Natural killer cell treated with Interleukin-12 subunit alpha and Interleukin-12 subunit beta and Interleukin-15 and Interleukin-18, amount 100 ng/mL, for 72 hours (primary cell): ENCODE measurements around the gene CTRL. TPM values are rescaled to one million over a fixed set of nuclear protein-coding genes. Genes with fewer than 3 reads are reported as not detected.

Source experiments
- ATAC-seq, 2 donors: fragments of 150-1000 bp; cut with Tn5 transposase in 1 of 2; sonication (Bioruptor Pico), chemical (Tn5 transposase) in 1 of 2; 2 replicates each; pipeline ENCODE4 v1.10.0; 2021
- DNase-seq: peaks from one replicate; pipeline ENCODE4 v3.0.0; 2022; ENCODE audit warnings: low spot score
- H3K27ac Mint-ChIP-seq, 2 donors: 1 replicate in 1 of 2; 2 replicates in 1 of 2; pipeline ENCODE4 v1.8.0; 2022; ENCODE audit warnings: mixed read lengths in 2 of 2, mild to moderate bottlenecking in 1 of 2, moderate library complexity in 1 of 2
- H3K27me3 Mint-ChIP-seq, 2 donors: 1 replicate in 1 of 2; 2 replicates in 1 of 2; pipeline ENCODE4 v1.8.0; 2022; ENCODE audit warnings: mixed read lengths in 2 of 2
- H3K36me3 Mint-ChIP-seq: one replicate; pipeline ENCODE4 v1.8.0; 2022; ENCODE audit warnings: mixed read lengths
- H3K4me1 Mint-ChIP-seq, 2 donors: 1 replicate in 1 of 2; 2 replicates in 1 of 2; pipeline ENCODE4 v1.8.0; 2022; ENCODE audit warnings: low read depth in 2 of 2, mixed read lengths in 2 of 2, mild to moderate bottlenecking in 1 of 2
- H3K4me3 Mint-ChIP-seq: one replicate; pipeline ENCODE4 v1.8.0; 2022; ENCODE audit warnings: mixed read lengths
- H3K9me3 Mint-ChIP-seq: 2 replicates; pipeline ENCODE4 v1.8.0; 2022; ENCODE audit warnings: mixed read lengths
- total RNA-seq, 2 donors: library from RNA; stranded (reverse); gene quantifications; one replicate each; pipeline ENCODE4 v1.2.3, GENCODE V29; 2022

Gene CTRL
- total RNA-seq, 2 donors from 2014 or later: 8.4 to 15.6 TPM

- Mint-ChIP-seq H3K36me3 (no peaks in the 10 kb centered on the region), H3K4me3 (no peak overlapping the region), H3K4me1 (peaks cover 0 to 5% of the 10 kb centered on the region in 2 donors), H3K9me3 (no peaks in the 10 kb centered on the region), H3K27ac (no peak overlapping the region), H3K27me3 (no peaks in the 10 kb centered on the region)
- ATAC-seq (no peak), DNase-seq (no peak)
These were observed 22.1 kb upstream of the CTRL start for GRCh38 chr16:67953641-67954375.

- no peak overlapping the region for H3K4me3 Mint-ChIP-seq
These were observed 19.8 kb upstream of the CTRL start for GRCh38 chr16:67951485-67951884.

GRCh38 chr16:67950335-67950843 is 18.7 kb upstream of the CTRL start:
- no peaks in the 10 kb centered on the region for H3K9me3 Mint-ChIP-seq
- H3K4me1 Mint-ChIP-seq: peaks cover 0 to 8% of the 10 kb centered on the region in 2 donors
- DNase-seq (no peak), ATAC-seq (no peak)
- H3K27ac Mint-ChIP-seq: no peak overlapping the region
- no peaks in the 10 kb centered on the region for H3K27me3 Mint-ChIP-seq
- no peak overlapping the region for H3K4me3 Mint-ChIP-seq
- no peaks in the 10 kb centered on the region for H3K36me3 Mint-ChIP-seq

More at GRCh38 chr16:67951485-67951884, 19.8 kb upstream of the CTRL start:
- H3K36me3 Mint-ChIP-seq: no peaks in the 10 kb centered on the region
- H3K4me1 Mint-ChIP-seq: peaks cover 0 to 8% of the 10 kb centered on the region in 2 donors
- H3K27ac Mint-ChIP-seq: no peak overlapping the region
- DNase-seq (no peak), ATAC-seq (no peak)
- H3K27me3 Mint-ChIP-seq: no peaks in the 10 kb centered on the region
- no peaks in the 10 kb centered on the region for H3K9me3 Mint-ChIP-seq

- Mint-ChIP-seq H3K36me3 (no peaks in the 10 kb centered on the region), H3K9me3 (no peaks in the 10 kb centered on the region), H3K4me1 (peaks cover 0 to 8% of the 10 kb centered on the region in 2 donors), H3K27ac (no peak overlapping the region), H3K4me3 (no peak overlapping the region), H3K27me3 (no peaks in the 10 kb centered on the region)
- DNase-seq: no peak
- ATAC-seq: no peak
These were observed 18.0 kb upstream of the CTRL start for GRCh38 chr16:67949645-67950044.

DNA sequence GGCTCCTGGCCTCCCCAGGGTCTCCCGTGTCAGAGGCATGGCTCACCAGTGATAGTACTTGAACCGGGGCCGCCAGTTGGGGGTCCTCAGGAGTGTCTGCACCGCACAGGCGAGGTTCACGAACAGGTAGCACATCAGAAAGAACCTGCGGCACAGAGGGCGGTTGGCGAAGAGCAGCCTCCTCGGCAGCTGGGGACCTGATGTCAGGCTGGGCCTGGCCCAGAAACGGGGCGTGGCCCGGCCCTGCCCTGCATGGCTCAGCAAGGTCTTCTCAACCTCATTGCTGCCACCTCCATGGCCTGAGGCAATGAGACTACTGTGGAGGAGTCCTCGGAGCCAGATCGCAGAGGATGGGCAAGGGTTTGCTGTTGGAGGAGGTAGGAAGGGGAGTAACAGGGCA is 16.4 kb upstream of the CTRL start:
- no peaks in the 10 kb centered on the region for H3K36me3 Mint-ChIP-seq
- peaks cover 0 to 8% of the 10 kb centered on the region in 2 donors for H3K4me1 Mint-ChIP-seq
- no peaks in the 10 kb centered on the region for H3K9me3 Mint-ChIP-seq
- no peaks in the 10 kb centered on the region for H3K27me3 Mint-ChIP-seq
- peak overlapping the region in 1 of 2 donors; percentile 35 for H3K27ac Mint-ChIP-seq
- ATAC-seq (no peak), DNase-seq (no peak)
- no peak overlapping the region for H3K4me3 Mint-ChIP-seq

- no peaks in the 10 kb centered on the region for H3K36me3 Mint-ChIP-seq
- ATAC-seq (no peak), DNase-seq (no peak)
- no peaks in the 10 kb centered on the region for H3K27me3 Mint-ChIP-seq
- H3K9me3 Mint-ChIP-seq: no peaks in the 10 kb centered on the region
- peaks cover 3 to 6% of the 10 kb centered on the region in 2 donors for H3K4me1 Mint-ChIP-seq
- no peak overlapping the region for H3K27ac Mint-ChIP-seq
- no peak overlapping the region for H3K4me3 Mint-ChIP-seq
These were observed 15.4 kb upstream of the CTRL start for GRCh38 chr16:67946966-67947558.

DNA sequence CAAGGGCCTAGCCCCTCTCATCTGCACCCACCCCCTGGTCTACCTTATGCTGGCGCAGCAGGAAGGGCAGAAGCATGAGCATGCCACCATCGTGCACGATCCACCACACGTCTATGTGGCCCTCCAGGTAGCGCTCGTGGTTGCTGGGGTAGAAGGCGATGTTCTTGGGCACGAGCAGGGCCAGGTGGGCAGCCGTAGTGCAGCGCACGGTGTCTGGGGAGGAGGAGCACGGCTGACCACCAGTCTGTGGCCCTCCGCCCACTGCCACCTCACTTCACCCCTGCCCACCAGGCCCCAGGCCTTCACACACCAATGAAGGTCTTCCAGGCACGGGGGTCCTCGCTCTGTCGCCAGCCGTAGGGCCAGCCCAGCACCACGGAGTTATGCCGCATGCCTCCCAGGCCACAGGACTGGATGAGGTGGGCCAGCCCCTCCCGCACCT is 14.5 kb upstream of the CTRL start:
- no peak overlapping the region for H3K27ac Mint-ChIP-seq
- no peaks in the 10 kb centered on the region for H3K36me3 Mint-ChIP-seq
- H3K4me1 Mint-ChIP-seq: peaks cover 7 to 11% of the 10 kb centered on the region in 2 donors
- H3K9me3 Mint-ChIP-seq: no peaks in the 10 kb centered on the region
- no peak for DNase-seq
- H3K4me3 Mint-ChIP-seq: no peak overlapping the region
- ATAC-seq: no peak
- H3K27me3 Mint-ChIP-seq: no peaks in the 10 kb centered on the region

GRCh38 chr16:67945392-67945933 is 13.8 kb upstream of the CTRL start:
- Mint-ChIP-seq H3K27ac (no peak overlapping the region), H3K9me3 (no peaks in the 10 kb centered on the region), H3K36me3 (no peaks in the 10 kb centered on the region), H3K27me3 (no peaks in the 10 kb centered on the region), H3K4me1 (peaks cover 7 to 11% of the 10 kb centered on the region in 2 donors), H3K4me3 (no peak overlapping the region)
- no peak for DNase-seq
- ATAC-seq: no peak

DNA sequence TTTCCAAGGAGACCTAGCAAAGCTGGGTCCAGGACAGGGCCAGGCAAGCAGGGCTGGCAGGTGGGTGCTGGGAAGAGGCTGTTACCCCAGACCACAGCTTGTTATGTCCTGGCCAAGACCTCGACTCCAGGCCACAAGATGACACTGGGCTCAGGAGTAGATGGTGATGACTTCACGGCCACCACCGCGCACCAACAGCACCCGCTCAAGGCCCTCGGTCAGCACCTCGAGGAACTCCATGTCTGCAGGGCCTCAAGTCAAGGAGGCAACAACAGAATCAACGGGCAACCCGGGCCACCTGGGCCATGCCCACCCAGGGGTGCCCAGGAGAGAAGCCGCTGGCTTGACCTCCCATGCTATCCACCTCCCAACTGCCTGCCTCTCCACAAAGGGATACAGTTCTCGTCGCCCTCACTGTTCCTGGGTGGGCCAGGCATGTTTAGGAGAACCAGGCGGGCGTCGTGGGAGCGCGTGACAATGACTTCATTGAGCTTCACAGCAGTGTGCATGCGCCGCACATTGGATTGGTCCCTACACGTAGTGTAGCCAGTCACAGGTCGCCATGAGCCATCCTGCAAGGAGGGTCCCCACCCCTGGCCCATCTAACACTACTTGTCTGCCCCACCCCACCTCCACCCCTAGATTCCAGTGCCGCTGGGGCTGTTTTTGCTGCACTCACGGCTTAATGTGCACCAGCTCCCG is 13.2 kb upstream of the CTRL start:
- H3K4me3 Mint-ChIP-seq: no peak overlapping the region
- H3K9me3 Mint-ChIP-seq: no peaks in the 10 kb centered on the region
- H3K27ac Mint-ChIP-seq: no peak overlapping the region
- peaks cover 12 to 15% of the 10 kb centered on the region in 2 donors for H3K4me1 Mint-ChIP-seq
- H3K36me3 Mint-ChIP-seq: no peaks in the 10 kb centered on the region
- no peak for ATAC-seq
- DNase-seq: no peak
- H3K27me3 Mint-ChIP-seq: no peaks in the 10 kb centered on the region

GRCh38 chr16:67943619-67944504 is 12.2 kb upstream of the CTRL start, which contains the start of gene LCAT:
Gene LCAT, minus strand, starts transcription at chr16:67944120. Its CDS starts 19 bp downstream, at chr16:67944101.
- no peak within 1 kb of the TSS for H3K27ac Mint-ChIP-seq
- H3K4me1 Mint-ChIP-seq: peaks cover 14 to 17% of the 10 kb centered on the region in 2 donors
- DNase-seq: no peak
- H3K36me3 Mint-ChIP-seq: no peaks in the 10 kb centered on the region
- no peak within 1 kb of the TSS for H3K4me3 Mint-ChIP-seq
- no peak for ATAC-seq
- no peaks in the 10 kb centered on the region for H3K27me3 Mint-ChIP-seq
- H3K9me3 Mint-ChIP-seq: no peaks in the 10 kb centered on the region

DNA sequence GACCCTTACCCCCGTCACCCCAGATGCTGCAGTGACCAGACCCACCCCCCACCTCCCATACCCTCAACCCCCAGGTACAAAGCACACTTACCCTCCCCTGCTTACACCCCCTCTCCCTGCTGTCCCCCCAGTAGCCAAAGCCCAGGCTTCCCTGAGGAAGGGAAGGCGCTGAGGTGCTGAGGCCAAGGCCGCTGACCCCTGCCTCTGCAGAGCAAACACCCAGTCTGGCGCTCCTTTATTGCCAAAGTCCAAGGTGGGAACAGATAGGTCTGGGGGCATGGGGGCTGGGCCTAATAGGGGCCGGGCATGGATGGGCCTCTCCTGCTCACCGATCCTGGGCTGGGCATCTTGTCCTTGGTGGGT is 11.6 kb upstream of the CTRL start:
- Mint-ChIP-seq H3K36me3 (no peaks in the 10 kb centered on the region), H3K4me3 (no peak overlapping the region), H3K9me3 (no peaks in the 10 kb centered on the region), H3K27ac (no peak overlapping the region), H3K4me1 (peaks cover 13 to 17% of the 10 kb centered on the region in 2 donors), H3K27me3 (no peaks in the 10 kb centered on the region)
- no peak for ATAC-seq
- DNase-seq: no peak

GRCh38 chr16:67942510-67943255 is 11.0 kb upstream of the CTRL start:
- peaks cover 11 to 17% of the 10 kb centered on the region in 2 donors for H3K4me1 Mint-ChIP-seq
- H3K36me3 Mint-ChIP-seq: no peaks in the 10 kb centered on the region
- no peak for ATAC-seq
- H3K27ac Mint-ChIP-seq: no peak overlapping the region
- H3K27me3 Mint-ChIP-seq: no peaks in the 10 kb centered on the region
- no peak for DNase-seq
- no peak overlapping the region for H3K4me3 Mint-ChIP-seq
- no peaks in the 10 kb centered on the region for H3K9me3 Mint-ChIP-seq
